GM18868 (cell line): ENCODE measurements around the gene C3orf80.
A peak's percentile ranks its signal among the peaks of the same experiment; 100 is the strongest.
"Not testable (repeated sequence)": the region's sequence is repeated elsewhere in the genome, so short reads cannot be mapped to it uniquely, and the experiment has no call there.

Experiments used
- ATAC-seq: cut with Tn5 transposase; IDR thresholded peaks from one replicate; pipeline ENCODE4 v1.9.1; 2021; ENCODE audit warnings: mild to moderate bottlenecking, moderate library complexity; ENCODE audit not compliant: unreplicated experiment

C3orf80 gene

DNA sequence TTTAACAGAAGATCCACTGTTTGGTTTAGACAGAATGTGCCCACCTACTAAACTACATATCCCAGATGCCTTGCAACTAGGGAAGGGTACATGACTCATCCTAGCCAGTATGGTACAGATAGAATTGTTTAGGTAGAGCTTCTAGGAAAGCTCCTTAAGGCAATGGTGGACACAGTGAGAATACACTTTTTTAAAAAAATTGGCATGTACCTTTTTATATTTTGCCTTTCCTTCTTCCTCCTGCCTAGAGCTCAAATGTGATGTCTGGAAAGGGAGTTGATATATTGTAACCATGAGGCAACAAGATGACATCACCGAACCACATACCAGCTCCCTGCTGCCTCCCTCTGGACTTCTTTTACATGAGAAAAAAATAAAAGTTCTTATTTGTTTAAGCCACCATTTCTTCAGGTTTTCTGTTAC lies 14.4 kb upstream of the C3orf80 start:
- peak; percentile 73 for ATAC-seq

GRCh38 chr3:160213191-160213590 lies 12.0 kb upstream of the C3orf80 start:
- ATAC-seq, result no peak

GRCh38 chr3:160217675-160218074 lies 7.5 kb upstream of the C3orf80 start:
- no peak for ATAC-seq

GRCh38 chr3:160218136-160218535 lies 7.1 kb upstream of the C3orf80 start:
- no peak for ATAC-seq

GRCh38 chr3:160220038-160220437 lies 5.2 kb upstream of the C3orf80 start:
- no peak for ATAC-seq

GRCh38 chr3:160221019-160221418 lies 4.2 kb upstream of the C3orf80 start:
- no peak for ATAC-seq

DNA sequence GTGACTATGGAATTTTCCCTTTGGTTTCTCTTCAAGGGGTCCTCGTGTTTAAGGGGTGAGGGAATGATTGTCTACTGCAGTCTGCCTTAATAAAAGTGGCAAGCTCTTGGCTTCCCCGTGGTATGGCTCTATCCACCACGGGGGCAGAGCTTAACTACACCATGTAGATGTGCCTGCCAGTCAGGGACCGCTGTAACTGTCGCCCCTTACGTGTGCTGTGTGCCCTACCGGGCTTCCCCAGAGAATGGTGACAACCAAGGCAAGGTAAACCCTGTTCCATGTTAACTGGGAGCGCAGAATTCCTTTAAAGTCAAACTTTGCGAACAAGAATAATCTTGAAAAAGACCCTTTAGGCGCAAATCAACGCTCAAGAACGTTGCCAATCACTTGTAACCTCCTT lies 966 bp upstream of the C3orf80 start:
- ATAC-seq, result no peak

DNA sequence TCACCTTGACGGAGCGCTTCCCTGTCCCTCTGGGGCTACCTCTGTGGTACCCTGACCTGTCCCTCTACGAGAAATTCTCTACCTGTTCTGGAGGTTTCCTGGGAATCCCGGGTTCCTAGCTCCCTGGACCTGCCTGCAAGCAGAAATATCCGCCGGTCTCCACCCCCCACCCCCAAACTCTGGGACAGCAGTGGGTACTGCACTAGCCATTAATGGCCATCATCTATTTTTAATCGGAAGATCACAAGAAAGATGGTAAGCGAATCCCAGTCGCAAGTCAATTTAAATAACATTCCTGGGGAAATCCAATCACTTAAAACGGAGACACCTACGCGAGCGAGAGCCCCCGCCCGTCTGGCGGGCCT lies 429 bp upstream of the C3orf80 start:
- ATAC-seq, result no peak

GRCh38 chr3:160226026-160226907 lies 1.0 kb downstream of the C3orf80 start:
- peak; percentile 11 for ATAC-seq

DNA sequence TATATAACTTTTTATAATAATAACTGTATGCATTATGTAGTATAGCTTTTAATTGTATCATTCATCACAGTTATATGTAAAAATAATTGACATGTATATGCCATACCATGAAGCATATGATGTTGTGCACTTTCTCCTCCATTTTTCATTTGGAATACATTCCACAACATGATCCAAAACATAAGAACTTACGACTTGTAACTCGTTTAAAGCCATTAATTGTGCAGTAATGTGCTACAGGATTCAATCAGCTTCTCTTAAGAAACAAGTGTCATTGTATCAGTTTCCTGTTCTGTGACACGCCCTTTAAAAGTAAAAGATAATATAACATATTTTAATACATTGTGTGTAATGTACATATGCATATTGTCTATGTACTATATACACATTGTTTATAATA lies 2.2 kb downstream of the C3orf80 start:
- ATAC-seq, result no peak

- no peak for ATAC-seq
Measured at GRCh38 chr3:160232014-160232413, 6.8 kb downstream of the C3orf80 start.

- ATAC-seq, result not testable (repeated sequence)
Measured at GRCh38 chr3:160240719-160241118, 15.5 kb downstream of the C3orf80 start.

DNA sequence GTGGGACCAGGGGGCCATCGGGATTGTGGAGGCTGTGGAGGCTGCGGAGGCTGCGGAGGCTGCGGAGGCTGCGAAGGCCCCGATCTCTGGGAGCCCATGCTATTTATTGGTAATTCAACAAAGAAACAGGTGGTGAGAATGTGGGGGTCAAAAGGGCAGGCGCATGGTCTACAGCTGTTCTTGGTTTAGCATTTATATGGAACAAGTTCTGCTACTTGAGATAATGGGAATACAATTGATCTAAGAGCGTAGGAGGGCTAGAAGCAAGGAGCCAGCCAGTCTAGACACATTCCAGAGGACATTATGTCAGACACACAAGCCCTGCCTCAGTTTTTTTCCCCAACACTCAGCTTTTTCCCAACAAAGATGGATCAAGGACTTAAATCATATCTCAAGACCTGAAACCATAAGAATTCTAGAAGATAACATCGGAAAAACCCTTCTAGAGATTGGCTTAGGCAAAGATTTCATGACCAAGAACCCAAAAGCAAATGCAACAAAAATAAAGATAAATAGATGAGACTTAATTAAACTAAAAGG lies 20.1 kb downstream of the C3orf80 start:
- ATAC-seq, result no peak

- ATAC-seq, result no peak
Measured at GRCh38 chr3:160247766-160248165, 22.5 kb downstream of the C3orf80 start.

- ATAC-seq, result no peak
Measured at GRCh38 chr3:160253298-160253697, 28.1 kb downstream of the C3orf80 start.

DNA sequence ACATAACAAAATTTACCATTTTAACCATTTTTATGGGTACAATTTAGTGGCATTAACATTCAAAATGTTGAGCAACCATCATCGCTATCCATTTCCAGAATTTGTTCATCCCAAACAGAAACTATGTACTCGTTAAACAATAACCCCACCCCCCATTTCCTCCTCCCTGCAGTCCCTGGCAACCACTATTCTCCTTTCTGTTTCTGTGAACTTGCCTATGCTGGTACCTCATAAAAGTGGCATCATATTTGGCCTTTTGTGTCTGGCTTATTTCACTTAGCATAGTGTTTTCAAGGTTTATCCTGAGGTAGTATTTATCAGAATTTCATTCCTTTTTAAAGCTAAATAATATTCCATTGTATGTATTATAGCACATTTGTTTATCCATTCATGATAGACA lies 32.4 kb downstream of the C3orf80 start:
- ATAC-seq, result no peak

- ATAC-seq, result no peak
Measured at GRCh38 chr3:160259589-160259988, 34.4 kb downstream of the C3orf80 start.

DNA sequence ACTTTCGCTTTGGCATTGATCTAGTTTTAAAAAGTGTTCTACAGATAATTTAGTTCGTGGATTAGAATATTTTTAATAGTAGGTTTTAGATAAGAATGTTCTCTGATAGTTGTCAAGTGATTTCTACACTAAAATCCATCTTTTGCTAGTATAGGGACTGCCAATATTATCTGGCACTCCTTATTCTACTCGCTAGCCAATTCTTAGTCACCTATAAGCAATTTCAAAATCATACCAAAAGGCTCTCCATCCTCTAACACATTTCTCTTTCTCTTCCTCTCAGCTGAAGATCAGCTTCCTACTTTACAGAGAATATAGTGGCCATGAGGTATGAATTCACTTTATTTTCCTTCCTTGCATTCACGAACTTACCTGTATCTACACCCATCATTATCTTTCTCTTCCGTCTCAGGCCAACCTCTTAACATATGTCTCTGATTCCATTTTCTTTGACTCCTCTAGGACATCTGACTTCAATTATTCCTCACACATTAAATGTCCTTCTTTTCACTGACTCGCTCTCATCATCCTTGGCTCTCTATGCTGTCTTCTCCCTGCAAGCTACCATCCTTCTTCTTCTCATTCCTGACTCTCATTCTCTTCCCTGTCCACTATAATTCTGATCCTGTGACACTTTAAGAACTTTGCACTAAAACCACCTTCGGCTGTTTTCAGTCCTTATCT lies 35.5 kb downstream of the C3orf80 start:
- ATAC-seq, result no peak

DNA sequence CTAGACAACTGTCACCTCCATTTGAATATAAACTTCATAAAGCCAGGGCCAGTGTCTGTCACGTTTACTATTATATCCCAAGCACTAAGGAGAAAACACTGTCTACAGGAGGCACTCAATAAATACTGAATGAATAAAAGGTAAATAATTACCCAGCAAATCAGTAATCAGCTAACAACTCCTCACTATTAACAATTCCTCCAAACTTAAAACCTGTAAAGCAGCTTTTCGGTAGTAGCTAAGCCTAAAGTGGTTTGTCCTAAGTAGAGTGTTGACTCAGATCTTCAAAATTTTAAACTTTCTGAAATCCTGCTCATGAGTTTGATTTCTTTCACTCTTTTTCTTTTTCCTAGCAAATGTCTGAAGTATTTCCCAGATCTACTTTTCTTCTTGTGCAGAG lies 39.9 kb downstream of the C3orf80 start:
- no peak for ATAC-seq
